ENCODE measurements around the gene TMEM203. TPM values are rescaled to one million over a fixed set of nuclear protein-coding genes. Genes with fewer than 3 reads are reported as not detected.

The TMEM203 gene
- polyA plus RNA-seq, 1 experiment = 43.8 TPM

DNA sequence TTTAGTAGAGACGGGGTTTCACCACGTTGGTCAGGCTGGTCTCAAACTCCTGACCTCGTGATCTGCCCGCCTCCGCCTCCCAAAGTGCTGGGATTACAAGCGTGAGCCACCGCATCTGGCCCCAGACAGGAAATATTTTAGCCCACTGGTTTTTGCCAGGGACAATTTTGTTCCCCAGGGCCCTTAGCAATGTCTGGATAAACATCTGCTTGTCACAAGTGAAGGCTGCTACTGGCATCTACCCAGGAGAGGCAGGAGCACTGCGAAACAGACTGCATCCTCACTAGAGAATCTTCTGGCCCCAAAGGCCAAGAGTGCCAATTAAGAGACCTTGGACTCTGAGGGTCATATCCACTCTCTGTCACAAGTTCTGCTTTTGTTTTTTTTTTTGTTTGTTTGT, 2.5 kb downstream of the TMEM203 start:
- Histone ChIP-seq H3K36me3 (ENCODE audit: control insufficient read depth, insufficient read depth, low read length) (no peaks in the 10 kb centered on the region), H3K4me3 (ENCODE audit: low read depth, low read length) (no peak overlapping the region), H3K27me3 (ENCODE audit: control insufficient read depth, insufficient read depth, low read length) (no peaks in the 10 kb centered on the region)
- DNase-seq (ENCODE audit: low read depth) = no peak
- no peak for TF ChIP-seq CTCF (IDR thresholded peaks at IDR 0.05; ENCODE audit: insufficient read depth, low read depth, low read length)
- CTCF ChIA-PET = interaction anchor here (1.5 kb wide), 1 partner anchor 24 kb away, joined by 3 read pairs; no protein-coding TSS in a partner anchor
- POLR2A ChIA-PET = no interaction called here

GRCh38 chr9:137201205-137201868, 4.1 kb downstream of the TMEM203 start:
- peak overlapping the region; percentile 61 for H3K4me3 ChIP-seq (ENCODE audit: low read depth, low read length)
- no peak for DNase-seq (ENCODE audit: low read depth)
- ChIA-PET CTCF (interaction anchor here (0.7 to 1.0 kb wide), 2 partner anchors 26 to 155 kb away, joined by 3 to 4 read pairs; partner anchors contain the start of gene RNF224), POLR2A (interaction anchor here (0.6 to 0.7 kb wide), 2 partner anchors 22 to 92 kb away, joined by 4 to 7 read pairs; no protein-coding TSS in a partner anchor)
- H3K36me3 ChIP-seq (ENCODE audit: control insufficient read depth, insufficient read depth, low read length) = no peaks in the 10 kb centered on the region
- no peak for TF ChIP-seq CTCF (IDR thresholded peaks at IDR 0.05; ENCODE audit: insufficient read depth, low read depth, low read length)
- no peaks in the 10 kb centered on the region for H3K27me3 ChIP-seq (ENCODE audit: control insufficient read depth, insufficient read depth, low read length)

- peak; percentile 89 for DNase-seq (ENCODE audit: low read depth)
- POLR2A ChIA-PET = interaction anchor here (0.7 kb wide), 1 partner anchor 93 kb away, joined by 4 read pairs; no protein-coding TSS in a partner anchor
- H3K36me3 ChIP-seq (ENCODE audit: control insufficient read depth, insufficient read depth, low read length) = no peaks in the 10 kb centered on the region; the same call in 1 of the 2 replicates
- H3K27me3 ChIP-seq (ENCODE audit: control insufficient read depth, insufficient read depth, low read length) = no peaks in the 10 kb centered on the region
- H3K4me3 ChIP-seq (ENCODE audit: low read depth, low read length) = peak within 1 kb of the TSS; percentile 61
- CTCF ChIA-PET = interaction anchor here (0.7 to 1.0 kb wide), 2 partner anchors 27 to 154 kb away, joined by 3 to 4 read pairs; partner anchors contain the start of gene RNF224
- no peak for TF ChIP-seq CTCF (IDR thresholded peaks at IDR 0.05; ENCODE audit: insufficient read depth, low read depth, low read length)
Measured at GRCh38 chr9:137200311-137201204, 4.9 kb downstream of the TMEM203 start, which contains the start of gene TPRN. TSS of gene TPRN (minus strand) at chr9:137200741. CDS start at chr9:137200711, 30 bp downstream.

- ChIA-PET POLR2A (interaction anchor here (1.0 kb wide), 1 partner anchor 10 kb away, joined by 3 read pairs; no protein-coding TSS in a partner anchor), CTCF (interaction anchor here (0.8 to 1.0 kb wide), 2 partner anchors 11 to 22 kb away, joined by 3 read pairs; no protein-coding TSS in a partner anchor)
- Histone ChIP-seq H3K36me3 (ENCODE audit: control insufficient read depth, insufficient read depth, low read length) (no peaks in the 10 kb centered on the region; the same call in 1 of the 2 replicates), H3K27me3 (ENCODE audit: control insufficient read depth, insufficient read depth, low read length) (no peaks in the 10 kb centered on the region), H3K4me3 (ENCODE audit: low read depth, low read length) (peak overlapping the region; percentile 52)
- TF ChIP-seq CTCF (IDR thresholded peaks at IDR 0.05; ENCODE audit: insufficient read depth, low read depth, low read length) = no peak
- no peak for DNase-seq (ENCODE audit: low read depth)
Measured at GRCh38 chr9:137199411-137200121, 5.9 kb downstream of the TMEM203 start.

Measured in BJ (cell line).